IPS-20b (cell line): Measurements from ENCODE around the gene SOX18.

Experiments
- H3K27ac ChIP-seq: one replicate; pipeline ENCODE4 v1.5.1; 2013; ENCODE audit warnings: low read length
- H3K27me3 ChIP-seq: 2 replicates; pipeline ENCODE4 v1.6.1; 2013; ENCODE audit warnings: mild to moderate bottlenecking, low read length, inconsistent platforms; ENCODE audit not compliant: insufficient read depth
- H3K36me3 ChIP-seq: 2 replicates; pipeline ENCODE4 v1.6.1; 2013; ENCODE audit warnings: low read depth, mild to moderate bottlenecking, inconsistent platforms, low read length, moderate library complexity; ENCODE audit not compliant: insufficient read depth
- H3K4me1 ChIP-seq: 2 replicates; pipeline ENCODE4 v1.6.1; 2013; ENCODE audit warnings: mild to moderate bottlenecking, control low read depth, inconsistent platforms, low read length, moderate library complexity; ENCODE audit not compliant: insufficient read depth
- H3K4me3 ChIP-seq: 2 replicates; pipeline ENCODE4 v1.5.1; 2013; ENCODE audit warnings: mild to moderate bottlenecking, low read length, inconsistent platforms
- H3K9ac ChIP-seq: 2 replicates; pipeline ENCODE4 v1.6.1; 2013; ENCODE audit warnings: low read depth, mild to moderate bottlenecking, inconsistent platforms, low read length, moderate library complexity
- H3K9me3 ChIP-seq: 2 replicates; pipeline ENCODE4 v1.6.1; 2013; ENCODE audit warnings: mild to moderate bottlenecking, low read depth, low read length, inconsistent platforms; ENCODE audit not compliant: insufficient read depth

Gene SOX18

DNA sequence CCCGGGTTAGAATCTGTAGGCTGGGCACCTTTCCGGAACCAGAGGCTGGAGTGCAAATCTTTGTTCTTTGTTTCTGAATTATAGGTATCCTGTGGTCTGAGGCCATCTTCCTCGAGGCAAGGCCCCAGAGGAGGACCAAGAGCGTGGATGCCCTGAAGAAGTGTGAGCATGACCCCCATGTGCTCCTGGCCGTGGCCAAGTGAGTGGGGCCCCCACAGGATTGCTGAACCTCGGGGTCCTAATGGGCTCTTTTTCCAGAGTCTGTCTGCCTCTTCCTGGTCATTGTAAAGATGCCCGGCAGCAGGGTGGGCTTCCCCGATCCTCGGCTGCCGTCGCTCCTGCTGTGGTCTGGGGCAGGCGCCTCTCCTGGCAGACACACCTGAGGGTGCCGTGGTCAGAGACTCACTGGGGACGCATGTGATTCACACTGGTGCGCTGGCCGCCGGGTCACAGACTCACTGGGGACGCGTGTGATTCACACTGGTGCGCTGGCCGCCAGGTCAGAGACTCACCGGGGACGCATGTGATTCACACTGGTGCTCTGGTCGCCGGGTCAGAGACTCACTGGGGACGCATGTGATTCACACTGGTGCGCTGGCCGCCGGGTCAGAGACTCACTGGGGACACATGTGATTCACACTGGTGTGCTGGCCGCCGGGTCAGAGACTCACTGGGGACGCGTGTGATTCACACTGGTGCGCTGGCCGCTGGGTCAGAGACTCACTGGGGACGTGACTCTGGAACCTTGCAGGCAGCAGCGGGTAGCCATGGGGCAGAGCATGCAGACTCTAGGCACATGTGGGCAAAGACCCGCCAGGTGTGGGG is 19.9 kb downstream of the SOX18 start:
- no peak overlapping the region for H3K27ac ChIP-seq
- H3K27me3 ChIP-seq, result no peaks in the 10 kb centered on the region
- H3K36me3 ChIP-seq, result peaks cover 81% of the 10 kb centered on the region
- H3K4me3 ChIP-seq, result no peak overlapping the region
- H3K4me1 ChIP-seq, result no peaks in the 10 kb centered on the region
- no peak overlapping the region for H3K9ac ChIP-seq
- no peaks in the 10 kb centered on the region for H3K9me3 ChIP-seq

DNA sequence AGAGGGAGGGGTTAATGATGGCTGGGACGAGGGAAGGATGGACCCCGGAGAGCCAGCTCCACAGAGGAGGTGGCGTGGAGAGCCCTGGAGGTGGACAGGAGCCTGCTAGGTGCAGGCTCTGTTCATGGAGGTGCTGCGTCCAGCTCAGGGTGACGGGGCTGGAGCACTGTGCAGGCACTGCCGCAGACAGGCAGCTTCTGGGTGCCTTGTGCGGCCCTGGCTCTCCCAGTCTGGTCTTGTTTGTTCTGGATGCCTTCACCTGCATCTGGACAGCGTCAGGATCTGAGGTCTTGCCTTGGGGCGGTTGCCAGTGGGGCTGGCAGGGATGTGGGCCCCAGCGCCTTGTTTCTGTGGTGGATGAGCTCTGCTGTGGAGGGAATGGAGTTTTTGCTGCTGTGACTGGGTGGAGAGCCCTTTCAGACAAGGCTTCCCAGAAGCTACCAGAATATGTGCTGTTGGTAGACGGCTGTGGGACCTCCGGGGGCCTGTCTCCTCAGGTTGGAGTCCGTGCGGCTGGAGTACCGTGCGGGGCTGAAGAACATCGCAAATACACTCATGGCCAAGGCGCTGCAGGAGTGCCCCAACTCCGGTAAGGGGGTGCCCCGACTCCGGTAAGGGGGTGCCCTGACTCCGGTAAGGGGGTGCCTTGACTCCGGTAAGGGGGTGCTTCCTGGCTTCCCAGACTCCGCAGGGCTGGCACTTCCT is 21.3 kb downstream of the SOX18 start:
- no peaks in the 10 kb centered on the region for H3K27me3 ChIP-seq
- H3K4me1 ChIP-seq, result no peaks in the 10 kb centered on the region
- H3K4me3 ChIP-seq, result no peak overlapping the region
- H3K9me3 ChIP-seq, result no peaks in the 10 kb centered on the region
- H3K9ac ChIP-seq, result no peak overlapping the region
- H3K27ac ChIP-seq, result no peak overlapping the region
- peaks cover 94% of the 10 kb centered on the region for H3K36me3 ChIP-seq

DNA sequence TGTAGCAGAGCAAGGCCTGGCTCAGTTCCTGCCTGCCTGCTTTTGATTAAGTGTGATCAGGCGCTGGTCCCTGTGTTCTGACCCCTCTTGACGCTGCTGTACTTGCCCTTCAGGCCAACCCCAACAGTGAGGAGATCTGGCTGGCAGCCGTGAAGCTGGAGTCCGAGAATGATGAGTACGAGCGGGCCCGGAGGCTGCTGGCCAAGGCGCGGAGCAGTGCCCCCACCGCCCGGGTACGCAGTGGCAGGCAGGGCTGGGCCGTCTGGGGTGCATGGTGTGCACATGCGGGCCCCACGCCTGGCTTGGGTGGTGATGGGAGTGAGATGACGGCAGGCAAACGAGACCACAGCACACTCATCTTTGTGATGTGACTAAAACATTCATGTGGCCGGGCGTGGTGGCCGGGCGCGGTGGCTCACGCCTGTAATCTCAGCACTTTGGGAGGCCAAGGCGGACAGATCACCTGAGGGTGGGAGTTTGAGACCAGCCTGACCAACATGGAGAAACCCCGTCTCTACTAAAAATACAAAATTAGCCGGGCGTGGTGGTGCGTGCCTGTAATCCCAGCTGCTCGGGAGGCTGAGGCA is 23.5 kb downstream of the SOX18 start:
- no peak overlapping the region for H3K9ac ChIP-seq
- H3K36me3 ChIP-seq, result peaks cover 98% of the 10 kb centered on the region
- no peaks in the 10 kb centered on the region for H3K4me1 ChIP-seq
- no peak overlapping the region for H3K27ac ChIP-seq
- no peaks in the 10 kb centered on the region for H3K27me3 ChIP-seq
- no peak overlapping the region for H3K4me3 ChIP-seq
- no peaks in the 10 kb centered on the region for H3K9me3 ChIP-seq

DNA sequence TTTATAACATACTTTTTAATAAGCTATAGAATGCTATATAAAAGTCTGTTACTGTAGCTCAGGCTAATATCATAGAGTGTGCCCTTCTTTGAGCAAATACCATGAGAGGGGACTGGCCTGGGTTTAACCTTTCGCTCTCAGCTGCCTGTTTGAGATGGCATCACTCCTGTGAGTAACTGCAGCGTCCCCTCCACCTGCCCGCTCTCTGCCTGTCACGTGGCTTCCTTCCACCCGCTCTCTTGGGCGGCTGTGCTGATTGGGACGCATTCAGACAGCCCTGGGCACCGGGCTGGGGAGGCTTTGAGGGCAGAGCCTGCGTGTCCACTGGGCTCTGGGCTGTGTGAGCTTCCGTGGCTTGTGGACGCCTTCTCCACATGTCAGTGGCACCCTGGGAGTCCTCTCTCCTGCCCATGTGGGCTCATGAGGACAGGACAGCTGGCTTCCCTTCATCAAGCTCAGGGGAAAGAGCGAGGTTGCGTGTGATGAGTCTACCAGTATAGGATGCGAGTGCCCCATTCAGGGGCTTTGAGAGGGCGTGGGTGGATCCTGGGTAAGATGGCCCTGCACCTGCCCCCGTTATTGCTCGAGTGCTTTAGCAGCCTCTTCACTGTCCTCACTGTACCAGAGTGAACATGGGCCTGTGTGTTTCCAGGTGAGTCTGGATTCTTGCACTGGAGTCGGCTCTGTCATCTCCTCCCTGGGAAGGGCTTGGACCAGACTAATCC is 24.2 kb downstream of the SOX18 start:
- Histone ChIP-seq H3K36me3 (peaks cover 93% of the 10 kb centered on the region), H3K4me3 (no peak overlapping the region), H3K27ac (no peak overlapping the region), H3K4me1 (no peaks in the 10 kb centered on the region), H3K9me3 (no peaks in the 10 kb centered on the region), H3K27me3 (no peaks in the 10 kb centered on the region), H3K9ac (no peak overlapping the region)

DNA sequence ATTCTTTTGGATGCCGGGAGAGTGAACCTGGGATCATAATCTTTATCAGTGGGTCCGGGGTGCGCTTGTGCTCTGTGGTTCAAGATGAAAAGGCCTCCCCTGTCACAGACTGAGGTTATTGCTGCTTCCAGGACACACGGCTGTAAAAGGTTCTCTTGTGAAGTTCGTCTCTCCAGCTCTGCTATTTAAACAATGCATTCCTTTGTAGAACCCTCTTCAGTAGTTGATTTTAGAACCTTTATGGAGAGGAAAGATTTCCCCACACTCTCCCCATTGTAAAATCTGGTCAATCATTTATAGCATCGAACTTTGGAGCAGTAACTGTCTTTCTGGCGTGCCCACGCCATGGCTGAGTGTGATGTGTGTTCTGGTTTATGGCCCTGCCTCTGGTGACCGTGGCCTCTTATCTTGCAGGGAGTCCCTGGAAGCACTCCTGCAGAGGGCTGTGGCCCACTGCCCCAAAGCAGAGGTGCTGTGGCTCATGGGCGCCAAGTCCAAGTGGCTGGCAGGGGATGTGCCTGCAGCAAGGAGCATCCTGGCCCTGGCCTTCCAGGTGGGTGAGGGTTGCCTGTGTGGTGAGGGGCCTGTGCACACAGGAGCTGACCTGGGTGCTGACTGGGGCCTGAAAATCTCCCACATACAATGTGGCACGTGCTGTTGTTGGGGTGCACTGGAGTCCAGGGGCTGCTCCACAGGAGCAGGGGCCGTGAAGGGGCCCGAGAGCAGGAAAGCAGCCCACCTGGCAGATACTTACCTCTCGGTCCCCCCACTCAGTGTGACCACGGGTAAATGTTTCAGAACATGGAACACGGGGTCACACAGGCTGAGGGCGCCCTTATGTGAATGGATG is 25.1 kb downstream of the SOX18 start:
- no peak overlapping the region for H3K4me3 ChIP-seq
- peaks cover 92% of the 10 kb centered on the region for H3K36me3 ChIP-seq
- no peak overlapping the region for H3K27ac ChIP-seq
- no peak overlapping the region for H3K9ac ChIP-seq
- H3K4me1 ChIP-seq, result no peaks in the 10 kb centered on the region
- no peaks in the 10 kb centered on the region for H3K27me3 ChIP-seq
- no peaks in the 10 kb centered on the region for H3K9me3 ChIP-seq

DNA sequence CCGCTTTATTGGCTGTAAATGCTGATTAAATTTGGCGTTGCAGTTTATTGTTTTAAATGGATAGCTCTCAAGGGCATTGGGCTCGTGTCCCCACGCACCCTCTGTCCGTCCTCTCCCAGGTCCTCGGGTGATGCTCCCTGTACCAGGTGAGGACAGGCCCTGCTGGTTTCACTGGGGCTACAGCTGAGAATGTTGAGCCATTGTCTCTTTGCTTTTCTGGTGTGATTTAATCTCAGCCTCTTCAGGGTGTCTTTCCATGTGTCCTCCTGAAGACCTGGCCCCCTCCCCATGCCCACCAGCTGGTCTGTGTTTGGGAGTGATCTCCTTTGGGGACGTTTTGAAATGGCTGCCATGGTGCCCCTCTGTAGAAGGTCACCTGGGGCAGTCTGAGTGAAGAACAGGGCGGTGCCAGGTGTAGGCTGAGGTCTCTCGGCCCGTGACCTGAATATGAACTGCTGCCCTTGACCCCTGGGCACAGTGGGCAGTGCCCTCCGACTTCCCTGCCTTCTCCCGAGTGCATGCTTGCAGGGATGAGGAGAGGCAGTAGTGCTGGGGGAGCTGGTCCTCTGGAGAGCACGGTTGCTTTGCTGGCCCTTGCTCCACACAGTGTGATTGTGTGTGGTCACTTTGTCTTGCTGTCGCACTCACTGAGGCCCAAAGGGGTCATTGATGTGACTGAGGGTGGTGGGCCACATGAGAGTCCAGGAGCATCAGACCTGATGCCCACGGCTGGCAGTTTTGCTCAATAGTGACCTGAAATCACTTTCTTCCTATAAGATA is 25.9 kb downstream of the SOX18 start:
- Histone ChIP-seq H3K27ac (no peak overlapping the region), H3K4me3 (no peak overlapping the region), H3K9me3 (no peaks in the 10 kb centered on the region), H3K4me1 (no peaks in the 10 kb centered on the region), H3K36me3 (peaks cover 93% of the 10 kb centered on the region), H3K9ac (no peak overlapping the region), H3K27me3 (no peaks in the 10 kb centered on the region)

DNA sequence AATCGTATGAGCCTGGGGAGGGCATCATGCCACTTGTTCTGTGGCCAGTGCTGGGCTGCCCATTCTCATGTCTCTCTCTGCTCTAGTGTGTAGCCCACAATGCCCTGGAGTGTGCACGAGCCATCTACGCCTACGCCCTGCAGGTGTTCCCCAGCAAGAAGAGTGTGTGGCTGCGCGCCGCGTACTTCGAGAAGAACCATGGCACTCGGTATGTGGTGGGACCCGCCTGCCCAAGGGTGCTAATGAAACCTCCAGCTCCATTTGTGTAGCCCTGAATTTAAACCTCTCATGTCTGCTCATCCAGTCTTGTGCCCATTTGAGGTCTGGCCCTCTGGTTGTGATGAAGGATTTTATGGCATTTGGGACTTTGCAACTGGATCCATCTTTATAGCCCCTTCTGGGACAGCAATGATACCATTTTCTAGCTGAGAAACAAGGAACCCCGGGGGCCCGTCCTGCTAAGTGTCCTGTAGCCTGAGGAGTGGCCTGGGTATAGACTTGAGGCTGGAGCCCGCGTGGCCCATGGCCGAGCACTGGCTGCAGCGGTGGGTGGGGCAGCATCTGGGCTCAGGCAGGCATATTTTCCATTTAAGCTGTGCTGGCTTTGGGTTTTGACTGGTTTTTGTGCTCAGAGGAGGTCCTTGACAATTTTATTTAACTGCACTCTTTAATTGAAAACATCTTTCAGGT is 26.6 kb downstream of the SOX18 start:
- H3K36me3 ChIP-seq, result peaks cover 92% of the 10 kb centered on the region
- H3K9ac ChIP-seq, result no peak overlapping the region
- no peak overlapping the region for H3K4me3 ChIP-seq
- no peaks in the 10 kb centered on the region for H3K27me3 ChIP-seq
- H3K9me3 ChIP-seq, result no peaks in the 10 kb centered on the region
- H3K27ac ChIP-seq, result no peak overlapping the region
- no peaks in the 10 kb centered on the region for H3K4me1 ChIP-seq

DNA sequence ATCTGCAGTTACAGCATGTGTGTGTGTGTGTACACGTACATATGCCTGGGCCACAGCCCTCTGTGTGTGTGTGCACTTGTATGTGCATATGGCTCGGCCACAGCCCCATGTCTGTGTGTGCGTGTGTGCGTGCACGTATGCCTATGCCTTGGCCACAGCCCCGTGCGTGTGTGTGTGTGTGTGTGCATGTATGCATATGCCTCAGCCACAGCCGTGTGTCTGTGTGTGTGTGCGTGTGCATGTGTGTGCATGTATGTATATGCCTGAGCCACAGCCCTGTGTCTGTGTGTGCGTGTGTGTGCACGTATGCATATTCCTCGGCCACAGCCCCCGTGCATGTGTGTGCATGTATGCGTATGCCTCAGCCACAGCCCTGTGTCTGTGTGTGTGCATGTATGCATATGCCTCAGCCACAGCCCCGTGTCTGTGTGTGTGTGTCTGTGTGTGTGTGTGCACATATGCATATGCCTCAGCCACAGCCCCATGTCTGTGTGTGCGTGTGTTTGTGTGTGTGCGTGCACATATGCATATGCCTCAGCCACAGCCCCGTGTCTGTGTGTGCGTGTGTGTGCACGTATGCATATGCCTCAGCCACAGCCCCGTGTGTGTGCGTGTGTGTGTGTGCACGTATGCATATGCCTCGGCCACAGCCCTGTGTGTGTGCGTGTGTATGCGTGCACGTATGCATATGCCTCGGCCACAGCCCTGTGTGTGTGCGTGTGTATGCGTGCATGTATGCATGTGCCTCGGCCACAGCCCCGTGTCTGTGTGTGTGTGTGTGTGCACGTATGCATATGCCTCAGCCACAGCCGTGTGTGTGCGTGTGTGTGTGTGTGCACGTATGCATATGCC is 28.1 kb downstream of the SOX18 start:
- no peak overlapping the region for H3K27ac ChIP-seq
- H3K9ac ChIP-seq, result no peak overlapping the region
- H3K4me3 ChIP-seq, result no peak overlapping the region
- H3K9me3 ChIP-seq, result no peaks in the 10 kb centered on the region
- no peaks in the 10 kb centered on the region for H3K27me3 ChIP-seq
- H3K4me1 ChIP-seq, result no peaks in the 10 kb centered on the region
- peaks cover 86% of the 10 kb centered on the region for H3K36me3 ChIP-seq

DNA sequence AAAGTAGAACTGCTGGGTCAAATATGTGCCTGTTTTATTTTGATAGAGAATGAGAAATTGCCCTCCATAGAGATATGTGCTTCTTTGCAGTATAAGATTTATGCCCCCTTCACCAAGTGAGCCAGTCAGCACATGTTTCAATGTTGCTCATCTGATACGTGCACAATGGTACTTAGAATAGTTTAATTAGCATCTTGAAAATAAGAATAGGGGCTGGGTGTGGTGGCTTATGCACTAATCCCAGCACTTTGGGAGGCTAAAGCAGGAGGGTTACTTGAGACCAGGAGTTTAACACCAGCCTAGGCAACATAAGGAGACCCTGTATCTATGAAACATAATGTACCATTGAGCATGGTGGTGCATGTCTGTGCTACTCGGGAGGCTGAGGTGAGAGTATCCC is 33.8 kb downstream of the SOX18 start:
- Histone ChIP-seq H3K27ac (no peak overlapping the region), H3K4me3 (no peak overlapping the region), H3K36me3 (peaks cover 73% of the 10 kb centered on the region), H3K27me3 (no peaks in the 10 kb centered on the region), H3K9ac (no peak overlapping the region), H3K9me3 (no peaks in the 10 kb centered on the region), H3K4me1 (no peaks in the 10 kb centered on the region)
